Fibroblast of villous mesenchyme (primary cell): ENCODE data around the gene PDZRN3. TPM values are rescaled to one million over a fixed set of nuclear protein-coding genes. Genes with fewer than 3 reads are reported as not detected.

Source experiments
- DNase-seq: peaks from one replicate; pipeline ENCODE4 v3.0.0-alpha.2; 2010; ENCODE audit warnings: low read depth
- H3K4me3 ChIP-seq: 2 replicates; pipeline ENCODE4 v1.5.1; 2011; ENCODE audit warnings: low read depth, mild to moderate bottlenecking, low read length
- CTCF ChIP-seq: IDR thresholded peaks from 2 replicates; pipeline ENCODE4 v1.5.1; 2012; ENCODE audit warnings: low read depth, mild to moderate bottlenecking, low read length; ENCODE audit not compliant: insufficient read depth
- total RNA-seq: library from RNA; depleted of rRNA; stranded (reverse); fragments of >200 nt; gene quantifications from 2 replicates; pipeline ENCODE4 v1.2.3, GENCODE V29; 2012

PDZRN3 gene
- total RNA-seq, 1 donor: 33.7 TPM

- H3K4me3 ChIP-seq: no peak overlapping the region
- no peak for TF ChIP-seq CTCF
- DNase-seq: no peak
Measured at GRCh38 chr3:73584873-73585272, 39.9 kb downstream of the PDZRN3 start.

- TF ChIP-seq CTCF: no peak
- DNase-seq: no peak
- H3K4me3 ChIP-seq: no peak overlapping the region
Measured at GRCh38 chr3:73582535-73582934, 42.2 kb downstream of the PDZRN3 start.

- DNase-seq: no peak
- TF ChIP-seq CTCF: no peak
- no peak overlapping the region for H3K4me3 ChIP-seq
Measured at GRCh38 chr3:73581134-73581846, 43.5 kb downstream of the PDZRN3 start.

- peak; percentile 87 for DNase-seq
- TF ChIP-seq CTCF: no peak
- no peak overlapping the region for H3K4me3 ChIP-seq
Measured at GRCh38 chr3:73580343-73580742, 44.4 kb downstream of the PDZRN3 start.

GRCh38 chr3:73577704-73578103, 47.0 kb downstream of the PDZRN3 start:
- no peak for TF ChIP-seq CTCF
- no peak for DNase-seq
- no peak overlapping the region for H3K4me3 ChIP-seq

GRCh38 chr3:73576999-73577461, 47.7 kb downstream of the PDZRN3 start:
- no peak overlapping the region for H3K4me3 ChIP-seq
- no peak for DNase-seq
- no peak for TF ChIP-seq CTCF

- H3K4me3 ChIP-seq: no peak overlapping the region
- no peak for TF ChIP-seq CTCF
- DNase-seq: no peak
Measured at GRCh38 chr3:73575953-73576352, 48.8 kb downstream of the PDZRN3 start.
